ENCODE data around the gene GRAMD4. TPM values are rescaled to one million over a fixed set of nuclear protein-coding genes. Genes with fewer than 3 reads are reported as not detected.

GRAMD4 gene
- 10 to 100 TPM; 20.7 to 20.9 TPM for total RNA-seq

- Mint-ChIP-seq H3K9me3 (no peaks in the 10 kb centered on the region), H3K27me3 (no peaks in the 10 kb centered on the region), H3K4me1 (peaks cover 3% of the 10 kb centered on the region), H3K27ac (no peak within 1 kb of the TSS), H3K36me3 (no peaks in the 10 kb centered on the region), H3K4me3 (no peak within 1 kb of the TSS)
- DNase-seq: no peak
Measured at GRCh38 chr22:46619830-46620501, at the start of gene GRAMD4. TSS of gene GRAMD4 (plus strand) at chr22:46620386. CDS start at chr22:46626800, 6,414 bp downstream.

GRCh38 chr22:46571642-46572250 lies 48.4 kb upstream of the GRAMD4 start:
- Mint-ChIP-seq H3K9me3 (peaks cover 19% of the 10 kb centered on the region), H3K4me3 (no peak overlapping the region), H3K27ac (no peak overlapping the region), H3K4me1 (peaks cover 9% of the 10 kb centered on the region), H3K36me3 (no peaks in the 10 kb centered on the region), H3K27me3 (no peaks in the 10 kb centered on the region)
- DNase-seq: no peak

GRCh38 chr22:46572911-46573780 lies 47.0 kb upstream of the GRAMD4 start:
- Mint-ChIP-seq H3K27me3 (no peaks in the 10 kb centered on the region), H3K27ac (no peak overlapping the region), H3K4me3 (no peak overlapping the region), H3K9me3 (peaks cover 12% of the 10 kb centered on the region), H3K4me1 (peaks cover 14% of the 10 kb centered on the region), H3K36me3 (no peaks in the 10 kb centered on the region)
- DNase-seq: no peak

GRCh38 chr22:46573781-46574437 lies 46.3 kb upstream of the GRAMD4 start:
- Mint-ChIP-seq H3K27ac (no peak overlapping the region), H3K9me3 (peaks cover 10% of the 10 kb centered on the region), H3K27me3 (no peaks in the 10 kb centered on the region), H3K36me3 (no peaks in the 10 kb centered on the region), H3K4me3 (no peak overlapping the region), H3K4me1 (peaks cover 20% of the 10 kb centered on the region)
- DNase-seq: no peak

- Mint-ChIP-seq H3K36me3 (no peaks in the 10 kb centered on the region), H3K4me3 (no peak overlapping the region), H3K27me3 (no peaks in the 10 kb centered on the region), H3K27ac (no peak overlapping the region), H3K9me3 (peaks cover 10% of the 10 kb centered on the region), H3K4me1 (peaks cover 22% of the 10 kb centered on the region)
- no peak for DNase-seq
Measured at GRCh38 chr22:46574438-46574992, 45.7 kb upstream of the GRAMD4 start.

GRCh38 chr22:46574993-46575910 lies 44.9 kb upstream of the GRAMD4 start:
- Mint-ChIP-seq H3K27ac (peak overlapping the region; percentile 73), H3K9me3 (peaks cover 10% of the 10 kb centered on the region), H3K4me1 (peaks cover 22% of the 10 kb centered on the region), H3K36me3 (no peaks in the 10 kb centered on the region), H3K27me3 (no peaks in the 10 kb centered on the region), H3K4me3 (peak overlapping the region; percentile 66)
- DNase-seq: no peak

GRCh38 chr22:46575911-46576555 lies 44.2 kb upstream of the GRAMD4 start:
- no peak for DNase-seq
- Mint-ChIP-seq H3K27me3 (no peaks in the 10 kb centered on the region), H3K27ac (peak overlapping the region; percentile 82), H3K4me3 (peak overlapping the region; percentile 74), H3K4me1 (peaks cover 22% of the 10 kb centered on the region), H3K36me3 (no peaks in the 10 kb centered on the region), H3K9me3 (peaks cover 10% of the 10 kb centered on the region)

- H3K4me3 Mint-ChIP-seq: peak overlapping the region; percentile 74
- H3K27me3 Mint-ChIP-seq: no peaks in the 10 kb centered on the region
- H3K4me1 Mint-ChIP-seq: peaks cover 26% of the 10 kb centered on the region
- H3K27ac Mint-ChIP-seq: no peak overlapping the region
- H3K36me3 Mint-ChIP-seq: no peaks in the 10 kb centered on the region
- H3K9me3 Mint-ChIP-seq: peaks cover 5% of the 10 kb centered on the region
- peak; percentile 75 for DNase-seq
Measured at GRCh38 chr22:46576556-46577367, 43.4 kb upstream of the GRAMD4 start.

- peak overlapping the region; percentile 90 for H3K4me3 Mint-ChIP-seq
Measured at GRCh38 chr22:46577368-46578249, 42.6 kb upstream of the GRAMD4 start.

GRCh38 chr22:46578251-46578823 lies 41.8 kb upstream of the GRAMD4 start:
- DNase-seq: no peak
- Mint-ChIP-seq H3K4me1 (peaks cover 27% of the 10 kb centered on the region), H3K9me3 (no peaks in the 10 kb centered on the region), H3K4me3 (peak overlapping the region; percentile 90), H3K36me3 (no peaks in the 10 kb centered on the region), H3K27ac (no peak overlapping the region), H3K27me3 (no peaks in the 10 kb centered on the region)

More at GRCh38 chr22:46577368-46578249, 42.6 kb upstream of the GRAMD4 start:
- no peaks in the 10 kb centered on the region for H3K9me3 Mint-ChIP-seq
- H3K27me3 Mint-ChIP-seq: no peaks in the 10 kb centered on the region
- DNase-seq: no peak
- no peaks in the 10 kb centered on the region for H3K36me3 Mint-ChIP-seq
- H3K4me1 Mint-ChIP-seq: peaks cover 27% of the 10 kb centered on the region
- peak overlapping the region; percentile 76 for H3K27ac Mint-ChIP-seq

GRCh38 chr22:46578824-46579561 lies 41.2 kb upstream of the GRAMD4 start:
- no peak for DNase-seq
- Mint-ChIP-seq H3K27ac (no peak overlapping the region), H3K9me3 (no peaks in the 10 kb centered on the region), H3K27me3 (no peaks in the 10 kb centered on the region), H3K36me3 (no peaks in the 10 kb centered on the region), H3K4me3 (peak overlapping the region; percentile 90), H3K4me1 (peaks cover 27% of the 10 kb centered on the region)
